ENCODE results near the gene ATP6V0D1. TPM values are rescaled to one million over a fixed set of nuclear protein-coding genes. Genes with fewer than 3 reads are reported as not detected.

Gene ATP6V0D1
- total RNA-seq, 1 donor from 2014 or later, result 155 TPM

DNA sequence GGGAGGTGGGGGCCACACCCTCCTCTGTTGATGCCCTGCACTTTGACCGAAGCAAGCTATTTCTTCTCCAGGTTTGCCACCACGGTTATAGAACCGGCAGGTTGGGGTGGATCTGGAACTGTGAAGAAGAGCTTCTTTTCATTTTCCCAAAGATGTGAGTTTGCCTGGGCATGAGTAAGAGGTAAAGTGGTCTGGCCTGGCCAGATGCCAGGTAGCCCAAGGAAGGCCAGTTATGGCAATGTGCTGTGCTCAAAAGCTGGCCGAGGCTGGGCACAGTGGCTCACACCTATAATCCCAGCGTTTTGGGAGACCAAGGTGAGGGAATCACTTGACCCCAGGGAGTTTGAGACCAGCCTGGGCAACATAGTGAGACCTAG lies 18.7 kb downstream of the ATP6V0D1 start:
- DNase-seq, result no peak

GRCh38 chr16:67461600-67462278 lies 19.2 kb downstream of the ATP6V0D1 start:
- no peak for DNase-seq

DNA sequence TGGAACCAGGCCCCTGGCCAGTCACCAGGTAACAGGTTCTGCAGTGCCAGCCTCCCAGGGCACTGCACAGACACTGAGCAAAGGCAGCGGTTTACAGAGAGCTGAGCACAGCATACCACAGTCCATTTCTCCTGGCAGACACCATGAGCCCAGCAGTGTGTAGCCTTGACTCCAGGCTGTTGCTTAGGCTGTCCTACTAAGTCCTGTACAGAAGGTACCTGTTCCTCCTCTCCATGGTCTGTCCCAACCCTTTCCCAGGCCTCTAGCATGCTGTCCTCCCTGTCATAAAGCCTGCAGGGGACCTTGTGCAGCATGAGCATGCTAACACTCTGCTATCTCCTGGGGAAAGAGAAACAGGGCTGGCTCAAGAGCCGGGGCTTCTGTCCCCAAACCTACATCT lies 20.0 kb downstream of the ATP6V0D1 start:
- DNase-seq, result no peak

GRCh38 chr16:67460168-67460567 lies 20.8 kb downstream of the ATP6V0D1 start:
- DNase-seq, result no peak

DNA sequence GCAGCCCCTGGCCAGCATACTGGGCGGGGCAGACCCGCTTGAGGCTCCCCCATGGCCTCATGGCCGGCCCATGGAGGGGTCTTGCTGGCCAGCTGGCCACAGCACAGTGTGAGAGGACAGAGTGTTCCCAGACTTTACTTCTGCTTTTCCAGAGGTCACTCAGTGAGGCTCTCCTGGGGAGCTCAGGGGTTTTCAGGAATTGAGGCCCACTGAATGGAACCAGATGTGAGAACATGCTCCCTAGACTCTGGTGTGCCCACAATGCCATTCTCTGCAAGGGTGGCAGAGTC lies 21.2 kb downstream of the ATP6V0D1 start:
- no peak for DNase-seq

DNA sequence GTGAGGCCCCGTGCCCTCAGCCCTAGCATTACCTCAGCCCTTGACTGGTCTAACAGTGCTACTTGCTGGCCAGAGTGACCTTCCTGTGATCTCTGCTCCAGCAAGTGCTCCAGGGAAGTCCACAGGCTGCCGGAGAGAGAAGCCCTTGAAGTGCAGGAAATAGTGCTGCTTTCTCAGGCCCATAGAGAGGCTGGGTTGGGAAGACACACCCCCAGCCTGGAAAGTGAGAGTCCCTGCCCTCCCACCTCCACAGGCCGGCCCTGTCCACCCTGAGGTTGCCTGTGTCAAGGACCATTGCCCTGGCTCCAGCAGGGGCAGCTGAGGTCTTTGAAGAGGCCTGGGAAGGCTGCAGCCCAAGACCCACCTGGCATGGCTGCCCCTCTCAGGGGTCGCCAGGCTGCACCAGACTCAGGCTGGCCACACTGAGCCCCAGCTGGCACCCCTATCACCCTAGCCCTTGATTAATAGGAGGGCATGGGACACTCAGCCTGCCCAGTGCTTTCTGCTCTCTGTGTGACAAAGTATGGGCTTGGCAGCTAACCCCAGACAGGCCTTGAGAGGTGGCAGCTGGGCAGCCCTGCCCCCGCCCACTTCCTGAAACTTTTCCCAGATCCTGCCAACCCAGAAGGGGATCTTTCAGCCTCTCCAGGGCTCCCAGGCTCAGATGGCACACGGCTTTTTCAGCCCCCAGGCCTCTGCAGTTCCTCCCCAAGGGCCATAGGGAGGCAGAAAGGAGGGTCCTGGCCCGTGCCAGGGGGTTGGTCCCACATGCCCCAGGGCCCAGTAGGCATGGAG lies 21.7 kb downstream of the ATP6V0D1 start:
- DNase-seq, result peak; percentile 60

DNA sequence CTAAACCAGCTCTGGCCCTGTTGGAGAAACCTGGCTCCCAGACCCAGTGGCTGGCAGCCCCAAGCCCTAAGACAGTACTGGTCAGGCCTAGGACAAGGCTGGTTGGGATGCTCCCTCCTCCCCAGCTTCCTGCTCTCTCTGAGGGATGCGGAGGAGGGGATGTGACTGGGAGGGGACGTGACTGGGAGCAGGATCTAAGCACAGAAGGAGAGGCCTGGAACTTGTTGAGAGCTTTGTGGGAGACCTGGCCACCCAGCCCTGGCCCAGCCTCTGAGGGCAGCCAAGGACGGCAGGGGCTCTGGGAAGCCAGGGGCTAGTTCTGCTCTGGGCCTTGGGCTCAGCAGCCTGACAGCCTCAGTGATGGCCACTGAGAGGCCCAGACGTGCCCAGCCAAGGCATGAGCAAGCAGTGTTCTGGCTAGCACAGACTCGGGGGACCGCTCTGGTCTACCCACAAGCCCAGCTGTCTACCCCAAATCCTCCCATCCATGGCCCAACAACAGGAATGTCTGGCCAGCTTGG lies 22.8 kb downstream of the ATP6V0D1 start:
- no peak for DNase-seq

GRCh38 chr16:67457611-67458010 lies 23.3 kb downstream of the ATP6V0D1 start:
- DNase-seq, result no peak

DNA sequence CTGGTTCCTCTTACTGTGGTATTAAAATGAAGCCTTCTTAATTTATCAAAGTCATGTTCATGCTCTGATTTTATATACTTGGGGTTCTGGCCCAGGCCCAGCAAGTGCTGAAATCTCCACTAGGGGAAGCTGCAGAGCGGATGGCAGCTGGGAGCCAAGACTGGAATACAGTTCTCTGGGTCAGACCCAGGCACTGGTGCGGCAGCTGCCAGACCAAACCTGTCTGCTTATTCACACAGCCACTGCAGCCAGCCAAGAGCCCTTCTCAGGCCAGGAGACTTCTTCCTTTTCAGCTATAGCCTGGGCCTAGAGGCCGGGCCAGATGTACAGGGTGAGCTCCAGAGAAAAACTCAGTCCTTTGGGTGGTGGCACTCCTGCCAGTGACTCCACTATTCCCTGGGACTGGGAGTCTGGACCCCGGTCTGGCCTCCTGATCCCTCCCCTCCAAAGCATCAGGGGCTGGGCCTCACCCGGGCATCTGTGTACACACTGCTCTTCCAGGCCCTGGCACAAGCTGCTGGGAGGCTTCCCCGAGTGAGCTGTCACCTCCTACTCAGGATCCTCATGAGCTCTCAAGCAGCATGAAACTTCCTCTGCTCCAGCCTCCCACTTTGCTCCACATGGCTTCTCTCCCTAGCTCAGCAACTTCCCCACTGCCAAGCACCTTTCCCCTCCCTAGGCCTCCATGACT lies 24.4 kb downstream of the ATP6V0D1 start:
- DNase-seq, result peak; percentile 31

- no peak for DNase-seq
Observed at GRCh38 chr16:67454852-67455251, 26.1 kb downstream of the ATP6V0D1 start.

GRCh38 chr16:67454104-67454503 lies 26.9 kb downstream of the ATP6V0D1 start:
- DNase-seq, result no peak

GRCh38 chr16:67451704-67452435 lies 29.1 kb downstream of the ATP6V0D1 start:
- DNase-seq, result no peak

GRCh38 chr16:67451061-67451703 lies 29.8 kb downstream of the ATP6V0D1 start:
- no peak for DNase-seq

DNA sequence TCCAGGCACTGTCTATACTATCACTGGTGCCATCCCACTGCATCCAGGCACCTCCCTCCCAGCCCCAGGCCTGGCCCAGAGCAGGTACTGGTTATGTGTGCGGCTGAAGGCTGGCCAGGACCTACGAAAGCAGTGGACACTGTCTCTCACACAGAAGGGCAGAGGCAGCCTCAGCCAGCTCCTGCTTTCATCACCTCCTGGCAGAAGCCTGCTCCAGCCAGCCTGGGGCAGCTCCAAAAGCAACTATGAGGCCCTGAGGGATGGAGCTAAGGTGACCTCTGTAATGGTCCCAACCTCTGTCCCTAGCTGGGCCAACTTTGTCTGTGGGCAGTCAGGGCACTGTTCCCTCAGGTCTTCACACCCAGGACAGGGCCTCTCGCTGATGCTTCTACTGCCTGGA lies 31.2 kb downstream of the ATP6V0D1 start:
- no peak for DNase-seq

GRCh38 chr16:67449336-67449735 lies 31.6 kb downstream of the ATP6V0D1 start:
- DNase-seq, result no peak

DNA sequence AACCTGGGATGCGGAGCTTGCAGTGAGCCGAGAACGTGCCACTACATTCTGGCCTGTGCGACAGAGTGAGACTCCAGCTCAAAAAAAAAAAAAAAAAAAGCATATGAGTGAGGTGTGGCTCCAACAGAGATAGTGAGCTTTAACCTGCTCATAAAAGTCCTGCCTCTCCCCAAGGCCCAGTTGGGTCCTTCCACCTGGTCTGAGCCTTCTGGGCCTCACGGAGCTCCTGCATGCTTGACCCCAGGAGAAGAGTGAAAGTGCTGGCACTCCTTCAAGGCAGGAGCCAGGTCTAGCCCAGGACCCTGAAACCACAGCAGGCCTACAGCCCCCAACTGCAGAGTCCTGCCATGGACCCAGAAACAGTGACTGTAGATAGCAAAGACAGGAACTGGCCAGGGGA lies 32.4 kb downstream of the ATP6V0D1 start:
- DNase-seq, result no peak

- DNase-seq, result peak; percentile 62
Observed at GRCh38 chr16:67447508-67448076, 33.4 kb downstream of the ATP6V0D1 start.

- DNase-seq, result no peak
Observed at GRCh38 chr16:67446968-67447507, 33.9 kb downstream of the ATP6V0D1 start.

- DNase-seq, result no peak
Observed at GRCh38 chr16:67445913-67446907, 34.7 kb downstream of the ATP6V0D1 start.

DNA sequence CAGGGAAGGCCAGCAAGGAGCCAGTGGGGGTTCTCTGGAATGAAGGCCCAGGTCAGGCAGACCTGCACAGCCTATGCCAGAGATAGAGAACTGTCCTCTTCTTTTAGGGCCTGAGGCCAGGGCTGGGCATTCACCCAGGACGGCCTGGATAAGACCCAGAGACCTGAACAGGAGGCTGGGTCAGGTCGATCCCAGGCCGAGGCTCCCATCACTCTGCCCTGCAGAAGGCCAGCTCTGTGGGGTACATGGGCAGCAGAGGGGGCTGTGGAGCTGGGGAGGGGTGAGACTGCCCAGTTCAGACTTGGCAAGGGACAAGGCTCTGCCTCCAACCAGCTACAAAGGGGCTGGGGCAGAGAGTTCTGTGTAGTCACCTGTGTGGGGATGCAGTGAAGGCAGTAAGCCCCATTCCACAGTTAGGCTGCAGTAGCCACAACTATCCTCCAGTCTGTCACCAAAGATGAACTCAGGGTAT lies 35.5 kb downstream of the ATP6V0D1 start:
- DNase-seq, result no peak

DNA sequence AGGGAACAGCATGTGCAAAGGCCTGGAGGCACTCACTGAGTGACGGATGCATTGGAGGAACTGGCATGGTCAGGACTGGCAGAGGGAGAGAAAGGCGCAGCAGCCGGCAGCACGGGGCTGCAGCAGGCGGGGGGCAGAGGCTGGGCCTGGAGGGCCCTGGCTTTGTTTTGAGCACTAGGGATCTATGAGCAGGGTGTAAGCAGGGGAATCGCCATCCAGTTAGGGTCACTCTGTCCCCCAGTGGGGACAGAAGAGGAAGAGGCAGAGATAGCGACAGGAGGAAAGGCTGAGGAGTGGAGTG lies 35.9 kb downstream of the ATP6V0D1 start:
- no peak for DNase-seq

Data from dermis blood vessel endothelial cell (primary cell).